CD4-positive, alpha-beta T cell treated with Interleukin-12 subunit alpha and Interleukin-12 subunit beta, for 1 hour (primary cell): ENCODE data around the gene ATXN3.
A peak's percentile ranks its signal among the peaks of the same experiment; 100 is the strongest.

Experiments used
- DNase-seq: peaks from one replicate; pipeline ENCODE4 v3.0.0-alpha.2; 2020

Gene ATXN3

GRCh38 chr14:92106143-92106926, at the start of gene ATXN3:
TSS of gene ATXN3 (minus strand) at chr14:92106582. CDS start at chr14:92106552, 30 bp downstream.
- peak; percentile 96 for DNase-seq

- no peak for DNase-seq
Observed at GRCh38 chr14:92154283-92154942, 48.0 kb upstream of the ATXN3 start.

GRCh38 chr14:92153581-92153980, 47.2 kb upstream of the ATXN3 start:
- DNase-seq = no peak

- DNase-seq = no peak
Observed at GRCh38 chr14:92144708-92145107, 38.3 kb upstream of the ATXN3 start.

GRCh38 chr14:92143962-92144361, 37.6 kb upstream of the ATXN3 start:
- DNase-seq = no peak

- DNase-seq = no peak
Observed at GRCh38 chr14:92143309-92143708, 36.9 kb upstream of the ATXN3 start.

- DNase-seq = peak; percentile 23
Observed at GRCh38 chr14:92135269-92135668, 28.9 kb upstream of the ATXN3 start.

GRCh38 chr14:92134456-92134855, 28.1 kb upstream of the ATXN3 start:
- DNase-seq = no peak

GRCh38 chr14:92122761-92123160, 16.4 kb upstream of the ATXN3 start:
- no peak for DNase-seq

GRCh38 chr14:92122351-92122677, 15.9 kb upstream of the ATXN3 start:
- DNase-seq = no peak

GRCh38 chr14:92121670-92122350, 15.4 kb upstream of the ATXN3 start, which contains the start of the genes CPSF2 and NDUFB1:
TSS of gene CPSF2 (plus strand) at chr14:92121969. CDS start at chr14:92130985, 9,016 bp downstream.
TSS of gene NDUFB1 (minus strand) at chr14:92121706. CDS start at chr14:92117637, 4,069 bp downstream.
- peak; percentile 87 for DNase-seq

GRCh38 chr14:92121207-92121669, 14.9 kb upstream of the ATXN3 start:
- no peak for DNase-seq

- DNase-seq = no peak
Observed at GRCh38 chr14:92109490-92109889, 3.1 kb upstream of the ATXN3 start.

- DNase-seq = peak; percentile 29
Observed at GRCh38 chr14:92108345-92109254, 2.2 kb upstream of the ATXN3 start.

- DNase-seq = no peak
Observed at GRCh38 chr14:92105893-92106142, 564 bp downstream of the ATXN3 start.

GRCh38 chr14:92105073-92105892, 1.1 kb downstream of the ATXN3 start:
- DNase-seq = no peak

GRCh38 chr14:92103363-92103989, 2.9 kb downstream of the ATXN3 start:
- DNase-seq = no peak

- no peak for DNase-seq
Observed at GRCh38 chr14:92099802-92100201, 6.6 kb downstream of the ATXN3 start.

- peak; percentile 9 for DNase-seq
Observed at GRCh38 chr14:92093320-92093719, 13.1 kb downstream of the ATXN3 start.

GRCh38 chr14:92088494-92088893, 17.9 kb downstream of the ATXN3 start:
- no peak for DNase-seq

- DNase-seq = no peak
Observed at GRCh38 chr14:92074555-92074954, 31.8 kb downstream of the ATXN3 start.
